ENCODE results near the gene MRPL17. TPM values are rescaled to one million over a fixed set of nuclear protein-coding genes. Genes with fewer than 3 reads are reported as not detected.
A peak's percentile ranks its signal among the peaks of the same experiment; 100 is the strongest.

MRPL17 gene
- total RNA-seq, 4 donors from 2014 or later = 18.9 to 31.8 (median 26.1) TPM

DNA sequence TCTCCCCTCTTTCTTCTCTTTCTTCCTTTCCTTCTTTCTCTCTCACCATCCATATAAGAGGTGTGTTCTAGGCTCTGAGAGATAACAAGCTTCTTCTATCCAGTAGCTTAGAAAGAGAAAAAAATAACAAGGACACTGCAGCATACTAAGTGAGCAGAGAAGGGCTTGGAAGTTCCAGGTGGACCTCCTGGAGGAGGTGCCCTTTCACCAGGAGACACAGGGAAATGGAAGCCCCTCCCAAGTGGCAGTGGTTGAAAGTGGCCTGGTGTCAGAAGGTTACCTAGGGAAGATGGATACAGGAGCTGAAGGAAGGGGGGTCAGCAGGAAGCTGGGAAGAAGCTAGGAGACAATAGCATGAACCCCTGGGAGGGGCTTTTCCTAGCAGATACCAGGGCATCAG is 33.0 kb downstream of the MRPL17 start:
- intact Hi-C loops (cut with DNase I) = no loop called here
- no peak for DNase-seq
- TF ChIP-seq, protein P1, sequence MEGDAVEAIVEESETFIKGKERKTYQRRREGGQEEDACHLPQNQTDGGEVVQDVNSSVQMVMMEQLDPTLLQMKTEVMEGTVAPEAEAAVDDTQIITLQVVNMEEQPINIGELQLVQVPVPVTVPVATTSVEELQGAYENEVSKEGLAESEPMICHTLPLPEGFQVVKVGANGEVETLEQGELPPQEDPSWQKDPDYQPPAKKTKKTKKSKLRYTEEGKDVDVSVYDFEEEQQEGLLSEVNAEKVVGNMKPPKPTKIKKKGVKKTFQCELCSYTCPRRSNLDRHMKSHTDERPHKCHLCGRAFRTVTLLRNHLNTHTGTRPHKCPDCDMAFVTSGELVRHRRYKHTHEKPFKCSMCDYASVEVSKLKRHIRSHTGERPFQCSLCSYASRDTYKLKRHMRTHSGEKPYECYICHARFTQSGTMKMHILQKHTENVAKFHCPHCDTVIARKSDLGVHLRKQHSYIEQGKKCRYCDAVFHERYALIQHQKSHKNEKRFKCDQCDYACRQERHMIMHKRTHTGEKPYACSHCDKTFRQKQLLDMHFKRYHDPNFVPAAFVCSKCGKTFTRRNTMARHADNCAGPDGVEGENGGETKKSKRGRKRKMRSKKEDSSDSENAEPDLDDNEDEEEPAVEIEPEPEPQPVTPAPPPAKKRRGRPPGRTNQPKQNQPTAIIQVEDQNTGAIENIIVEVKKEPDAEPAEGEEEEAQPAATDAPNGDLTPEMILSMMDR (IDR thresholded peaks at IDR 0.05) = no peak
- TF ChIP-seq POLR2A (IDR thresholded peaks at IDR 0.05) = no peak
- H3K27me3 ChIP-seq = peaks cover 0 to 35% (median 0%) of the 10 kb centered on the region in 4 donors
- peaks cover 15 to 52% (median 23%) of the 10 kb centered on the region in 3 donors for H3K4me1 ChIP-seq
- H3K27ac ChIP-seq = no peak overlapping the region
- H3K36me3 ChIP-seq = no peaks in the 10 kb centered on the region
- no peak overlapping the region for H3K4me3 ChIP-seq
- no peaks in the 10 kb centered on the region for H3K9me3 ChIP-seq

- peaks cover 0 to 20% (median 0%) of the 10 kb centered on the region in 4 donors for H3K27me3 ChIP-seq
- DNase-seq = no peak
- peak overlapping the region in 1 of 4 donors; percentile 45 for H3K27ac ChIP-seq
- H3K9me3 ChIP-seq = no peaks in the 10 kb centered on the region
- H3K4me3 ChIP-seq = no peak overlapping the region
- no peaks in the 10 kb centered on the region for H3K36me3 ChIP-seq
- intact Hi-C loops (cut with DNase I) = no loop called here
- 44 to 79% methylated on average over 1 of the region's 1 CpG for WGBS, 2 donors
- H3K4me1 ChIP-seq = peaks cover 15 to 43% (median 23%) of the 10 kb centered on the region in 3 donors
- TF ChIP-seq, protein P1 (IDR thresholded peaks at IDR 0.05) = no peak
- no peak for TF ChIP-seq POLR2A (IDR thresholded peaks at IDR 0.05)
Observed at GRCh38 chr11:6648501-6648900, 34.6 kb downstream of the MRPL17 start.

- Histone ChIP-seq H3K4me3 (no peak overlapping the region), H3K36me3 (no peaks in the 10 kb centered on the region), H3K27me3 (peaks cover 0 to 19% (median 0%) of the 10 kb centered on the region in 4 donors), H3K27ac (peak overlapping the region in 2 of 4 donors; percentile 68 to 77), H3K9me3 (no peaks in the 10 kb centered on the region), H3K4me1 (peaks cover 15 to 41% (median 23%) of the 10 kb centered on the region in 3 donors)
- no peak for TF ChIP-seq POLR2A (IDR thresholded peaks at IDR 0.05)
- TF ChIP-seq, protein P1 (IDR thresholded peaks at IDR 0.05) = no peak
- no peak for DNase-seq
- 80 to 86% methylated on average over 2 of the region's 2 CpGs for WGBS, 2 donors
- intact Hi-C loops (cut with DNase I) = no loop called here
Observed at GRCh38 chr11:6647836-6648235, 35.3 kb downstream of the MRPL17 start.

DNA sequence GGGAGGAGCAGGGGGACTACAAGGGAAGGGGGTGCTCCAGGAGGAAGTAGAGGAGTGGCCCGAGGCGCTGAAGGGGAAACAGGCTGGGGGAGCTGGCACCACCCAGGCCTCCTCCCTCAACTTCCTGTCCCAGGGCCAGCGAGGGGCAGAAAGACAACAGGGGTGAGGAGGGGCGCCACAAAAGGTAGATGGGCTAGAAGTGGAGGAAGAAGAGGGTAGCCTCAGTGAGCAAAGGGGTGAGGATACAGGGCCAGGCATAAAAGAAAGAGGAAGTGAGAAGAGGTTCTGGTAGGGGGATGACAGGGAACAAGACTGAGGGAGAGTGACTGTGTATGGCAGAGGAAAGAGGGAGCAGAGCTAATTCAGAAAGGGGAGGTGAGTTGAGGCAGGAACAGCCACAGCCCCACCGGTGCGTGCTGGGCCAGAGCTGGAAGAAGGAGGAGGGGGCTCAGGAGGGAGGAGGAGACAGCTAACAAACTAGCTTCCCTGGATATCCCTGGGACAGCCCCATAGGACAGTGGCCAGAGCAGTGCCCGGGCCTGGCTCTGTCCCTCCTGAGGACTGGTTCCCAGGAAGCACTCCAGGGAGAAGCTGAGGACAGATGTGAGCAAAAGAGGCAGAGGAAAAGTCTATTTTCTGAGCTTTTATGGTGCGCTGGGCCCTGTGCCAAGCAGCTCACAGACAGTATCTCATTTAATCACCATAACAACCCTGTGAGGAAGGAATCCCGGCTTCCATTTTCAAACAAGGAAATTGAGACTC is 36.0 kb downstream of the MRPL17 start:
- intact Hi-C loops (cut with DNase I) = no loop called here
- Histone ChIP-seq H3K9me3 (no peaks in the 10 kb centered on the region), H3K36me3 (no peaks in the 10 kb centered on the region), H3K4me1 (peaks cover 15 to 41% (median 23%) of the 10 kb centered on the region in 3 donors), H3K27ac (peak overlapping the region; percentile 38 to 85 (median 72)), H3K27me3 (peaks cover 0 to 15% (median 0%) of the 10 kb centered on the region in 4 donors), H3K4me3 (no peak overlapping the region)
- no peak for DNase-seq
- TF ChIP-seq POLR2A (IDR thresholded peaks at IDR 0.05) = no peak
- TF ChIP-seq, protein P1 (IDR thresholded peaks at IDR 0.05) = no peak
- WGBS, 2 donors = 44 to 51% methylated on average over 8 to 9 of the region's 9 CpGs

GRCh38 chr11:6646576-6646917 is 36.6 kb downstream of the MRPL17 start:
- intact Hi-C loops (cut with DNase I) = no loop called here
- Histone ChIP-seq H3K27ac (peak overlapping the region; percentile 38 to 85 (median 72)), H3K4me3 (no peak overlapping the region), H3K4me1 (peaks cover 15 to 41% (median 23%) of the 10 kb centered on the region in 3 donors), H3K27me3 (peaks cover 0 to 12% (median 0%) of the 10 kb centered on the region in 4 donors), H3K9me3 (no peaks in the 10 kb centered on the region), H3K36me3 (no peaks in the 10 kb centered on the region)
- 28 to 42% methylated on average over 2 of the region's 3 CpGs for WGBS, 2 donors
- TF ChIP-seq POLR2A (IDR thresholded peaks at IDR 0.05) = no peak
- DNase-seq = no peak

Data from esophagus squamous epithelium (tissue), 5 donors.